HG02678 (cell line): Measurements from ENCODE around the gene FARS2.

Experiments used
- ATAC-seq: cut with Tn5 transposase; IDR thresholded peaks from one replicate; pipeline ENCODE4 v1.9.1; 2021; ENCODE audit warnings: mild to moderate bottlenecking, moderate library complexity; ENCODE audit not compliant: unreplicated experiment

FARS2 gene

DNA sequence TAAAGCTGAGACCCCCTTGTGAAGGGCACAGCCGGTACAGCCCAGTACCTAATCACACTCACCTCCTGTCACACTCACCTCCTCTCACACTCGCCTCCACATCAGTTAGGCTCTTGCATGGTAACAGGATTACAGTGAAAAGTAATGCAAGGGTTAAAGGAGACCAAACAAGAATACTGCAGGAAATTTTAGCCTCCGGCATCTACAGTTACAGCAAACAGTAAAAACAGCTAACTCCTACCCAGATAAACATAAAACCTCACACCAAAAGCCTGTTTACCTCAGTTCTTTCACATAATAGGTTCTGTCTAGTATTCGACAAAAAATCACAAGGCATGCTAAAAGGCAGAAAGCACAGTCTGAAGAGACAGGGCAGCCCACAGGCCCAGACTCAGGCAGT is 55.6 kb downstream of the FARS2 start:
- ATAC-seq = no peak

DNA sequence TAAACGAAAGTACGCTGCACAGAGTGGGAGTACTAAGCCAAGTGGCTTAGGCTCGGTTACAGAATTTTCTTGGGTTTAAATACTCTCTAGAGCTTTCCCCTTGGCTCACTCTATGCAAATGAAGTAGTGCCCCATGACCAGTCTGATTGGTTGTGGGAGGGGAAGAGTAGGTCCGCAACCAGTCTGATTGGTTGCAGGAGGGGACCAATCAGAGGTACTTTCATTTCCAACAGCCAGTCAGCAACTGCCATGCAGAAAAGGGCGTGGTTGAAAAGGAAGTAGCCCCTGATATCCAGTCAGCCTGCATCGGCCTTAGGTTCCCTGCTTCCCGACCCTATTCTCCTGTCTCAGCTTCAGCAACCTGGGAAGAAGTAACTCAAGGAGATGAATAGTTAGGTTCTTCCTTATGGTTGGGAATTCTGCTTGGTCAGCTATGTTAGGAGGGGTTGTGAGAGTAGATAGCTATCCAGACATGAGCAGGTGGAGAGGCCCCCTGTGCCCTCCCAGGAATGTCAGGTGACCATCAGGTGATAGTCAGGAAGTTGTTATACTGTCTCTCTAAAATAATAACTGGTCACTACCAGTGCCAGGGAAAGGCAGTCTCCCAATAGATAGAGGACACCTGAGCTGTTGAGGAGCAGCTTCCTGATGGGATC is 57.4 kb downstream of the FARS2 start:
- ATAC-seq = no peak

DNA sequence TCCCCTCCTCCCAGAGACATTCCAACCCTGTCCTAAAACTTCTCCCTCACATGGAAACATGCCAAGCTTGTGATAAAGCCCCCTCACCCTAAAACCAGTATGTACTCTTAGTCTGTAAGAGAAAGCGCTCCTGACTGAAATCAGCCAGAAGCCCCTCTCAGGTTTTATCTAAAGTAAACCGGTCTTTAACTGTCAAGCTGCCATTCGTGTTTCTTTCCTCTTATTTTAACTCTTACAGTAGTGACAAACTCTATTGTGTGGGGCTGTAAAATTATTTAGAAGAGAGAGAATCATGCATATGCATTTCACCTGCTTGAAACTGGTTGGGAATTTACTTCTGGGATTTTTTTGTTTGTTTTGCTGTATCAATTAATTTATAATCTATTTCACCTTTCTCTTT is 62.7 kb downstream of the FARS2 start:
- no peak for ATAC-seq

DNA sequence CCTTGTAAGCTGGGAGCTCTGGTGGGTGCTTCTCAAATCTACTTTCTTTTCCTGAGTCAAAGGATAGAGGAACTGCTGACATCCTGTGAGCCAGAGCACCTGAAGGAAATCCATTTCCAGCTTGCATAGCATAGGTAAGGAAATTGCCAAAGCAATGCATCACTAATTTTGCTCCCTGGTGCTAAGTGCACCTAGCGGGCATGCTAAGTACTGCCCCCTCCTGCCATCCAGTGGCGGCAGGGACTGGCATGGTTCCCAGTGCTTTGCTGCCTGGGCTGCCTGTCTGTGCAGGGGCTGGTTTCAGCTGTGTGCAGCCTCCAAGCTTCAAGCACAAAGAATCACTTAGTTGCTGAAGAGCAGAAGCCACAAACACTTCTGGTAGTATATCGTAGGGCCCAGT is 63.9 kb downstream of the FARS2 start:
- ATAC-seq = no peak

DNA sequence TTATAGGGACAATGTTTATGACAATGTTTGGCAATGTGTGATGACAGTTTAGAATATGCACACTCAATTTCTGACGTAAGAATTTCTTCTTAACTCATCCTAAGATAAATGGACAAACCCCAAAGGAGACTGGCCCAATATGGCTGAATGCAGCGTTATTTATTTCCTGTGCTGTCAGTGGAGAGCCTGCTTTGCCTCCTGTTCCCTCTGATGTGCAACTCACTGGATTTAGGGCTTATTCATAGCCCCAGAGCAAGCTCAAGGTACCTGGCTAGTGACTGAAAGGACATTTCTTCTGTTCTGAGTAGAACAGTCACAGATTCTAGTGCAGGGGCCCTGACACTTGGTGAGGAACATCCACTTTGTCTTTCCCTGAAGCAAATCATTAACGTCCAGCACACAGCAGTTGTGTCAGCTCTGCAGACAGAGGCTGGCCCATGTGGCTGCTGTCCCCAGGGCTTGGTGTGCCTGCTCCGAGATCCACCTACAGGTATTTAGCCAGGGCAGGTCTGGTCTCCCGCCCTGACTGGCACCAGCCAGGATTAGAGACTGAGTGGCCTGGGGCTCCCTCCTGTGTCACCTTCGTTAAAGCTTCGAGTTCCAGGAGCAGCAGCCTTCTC is 64.8 kb downstream of the FARS2 start:
- no peak for ATAC-seq

DNA sequence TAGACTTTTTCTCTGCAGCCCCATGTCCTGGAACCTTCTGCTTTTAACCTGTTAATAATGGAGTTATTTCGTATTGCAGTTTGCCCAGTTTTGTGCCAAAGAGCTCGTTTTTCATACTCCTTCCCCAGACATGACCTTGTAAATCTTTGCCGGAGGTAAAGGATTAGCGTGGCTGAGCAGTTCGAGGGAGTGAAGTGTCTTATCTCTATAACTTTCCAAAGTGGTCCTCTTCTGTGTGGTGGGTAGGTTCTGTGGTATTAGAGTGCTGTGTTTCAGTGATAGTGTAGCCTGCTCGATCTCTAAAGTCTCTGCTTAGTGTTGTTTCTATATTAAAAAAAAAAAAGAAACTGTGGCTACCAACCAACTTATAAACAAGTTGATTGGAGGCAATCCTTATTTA is 67.5 kb downstream of the FARS2 start:
- no peak for ATAC-seq

DNA sequence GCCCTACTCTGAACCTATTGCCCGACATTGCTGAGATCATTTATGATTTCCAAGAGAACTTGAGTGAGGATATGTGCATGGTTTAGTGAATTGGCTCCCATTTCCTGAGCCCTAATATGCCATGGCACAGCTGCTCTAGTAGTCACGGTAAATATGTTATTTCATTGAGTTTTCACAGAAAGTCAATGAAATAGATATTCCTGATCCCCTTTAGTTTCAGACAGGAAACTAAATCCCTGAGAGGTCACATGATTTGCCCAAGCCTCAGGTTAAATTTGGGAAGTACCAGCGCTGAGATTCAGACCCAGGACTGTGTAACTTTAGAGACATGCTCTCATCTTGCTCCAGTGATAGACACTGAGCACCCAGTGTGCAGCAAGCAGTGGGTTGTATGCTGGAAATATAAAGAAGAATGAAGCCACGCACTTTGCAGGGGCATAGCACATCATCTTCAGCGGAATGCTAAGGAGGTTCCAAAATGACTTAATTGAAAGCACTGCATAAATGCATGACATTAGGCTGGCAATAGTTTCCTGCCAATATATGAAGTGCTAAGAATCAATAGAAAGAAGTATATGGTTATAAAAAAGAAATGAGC is 70.6 kb downstream of the FARS2 start:
- ATAC-seq = no peak

DNA sequence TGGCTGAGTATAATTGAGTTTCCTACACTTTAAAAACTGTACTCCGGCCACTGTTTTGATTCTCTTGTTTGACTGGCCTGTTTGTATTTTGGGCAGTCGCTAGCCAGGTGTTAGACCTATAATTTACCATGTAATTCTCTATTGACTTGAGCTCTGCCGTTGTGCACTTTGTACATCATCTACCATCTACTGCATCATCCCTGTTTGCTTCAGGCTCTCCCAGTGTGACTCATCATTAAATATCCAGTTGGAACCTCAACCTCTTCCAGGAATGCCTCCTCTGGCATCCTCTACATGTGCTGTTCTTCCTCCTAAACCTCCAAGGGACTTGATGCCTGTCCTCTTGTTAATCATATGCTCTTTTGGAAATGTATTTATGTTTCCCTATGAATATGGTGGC is 72.3 kb downstream of the FARS2 start:
- no peak for ATAC-seq

DNA sequence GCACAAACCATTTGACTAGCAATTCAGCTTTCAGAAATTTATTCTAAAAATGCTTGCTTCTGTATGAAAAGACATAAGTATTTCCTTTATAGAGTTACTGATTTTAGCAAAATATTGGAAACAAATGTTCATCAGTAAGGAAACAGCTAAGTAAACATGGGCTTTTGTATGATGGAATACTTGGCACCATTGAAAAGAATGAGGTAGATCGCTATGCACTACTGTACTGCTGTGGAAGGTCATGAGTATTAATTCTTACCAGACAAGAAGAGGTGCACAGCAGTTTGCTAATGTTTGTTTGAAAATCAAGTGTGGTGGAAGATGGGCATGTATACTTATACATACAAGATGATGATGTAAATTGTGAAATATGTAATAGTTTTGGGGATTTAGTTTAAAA is 73.0 kb downstream of the FARS2 start:
- ATAC-seq = no peak

DNA sequence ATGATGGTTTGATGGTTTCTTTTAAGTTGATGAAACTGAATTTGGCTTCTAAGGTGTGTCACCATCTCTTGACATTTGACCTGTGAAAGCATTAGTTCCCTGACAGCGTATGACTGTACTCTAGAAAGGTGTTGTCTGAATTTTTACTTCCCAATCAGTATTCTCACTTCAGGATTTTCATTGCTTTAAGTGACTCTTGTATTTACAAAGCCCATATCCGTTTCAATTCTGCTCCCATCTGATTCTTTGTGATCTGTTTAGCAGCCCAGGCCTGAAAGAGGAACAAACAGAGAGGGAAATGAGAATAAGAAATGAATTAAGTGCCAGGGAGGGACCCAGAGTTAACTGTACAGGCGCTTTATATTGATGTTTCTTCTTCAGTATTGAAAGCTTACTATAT is 73.7 kb downstream of the FARS2 start:
- no peak for ATAC-seq

DNA sequence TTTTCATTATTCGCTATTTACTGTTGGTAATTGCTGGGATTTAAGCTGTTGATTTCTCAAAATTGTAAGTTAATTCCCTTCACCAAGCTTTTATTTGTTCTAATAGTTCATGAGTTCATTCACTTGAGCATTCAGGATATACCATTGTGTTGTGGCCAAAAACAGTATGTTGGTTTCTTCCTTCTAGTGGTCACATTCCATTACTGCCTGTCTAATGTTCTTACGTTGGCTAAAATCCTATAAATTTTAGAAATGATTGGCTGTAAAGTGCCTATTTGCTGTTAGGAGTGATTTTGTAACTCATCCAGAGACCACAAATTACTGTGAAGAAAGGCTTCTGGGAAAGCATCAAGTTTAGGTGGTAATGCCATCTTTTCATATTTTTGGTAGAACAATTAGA is 76.3 kb downstream of the FARS2 start:
- ATAC-seq = no peak

DNA sequence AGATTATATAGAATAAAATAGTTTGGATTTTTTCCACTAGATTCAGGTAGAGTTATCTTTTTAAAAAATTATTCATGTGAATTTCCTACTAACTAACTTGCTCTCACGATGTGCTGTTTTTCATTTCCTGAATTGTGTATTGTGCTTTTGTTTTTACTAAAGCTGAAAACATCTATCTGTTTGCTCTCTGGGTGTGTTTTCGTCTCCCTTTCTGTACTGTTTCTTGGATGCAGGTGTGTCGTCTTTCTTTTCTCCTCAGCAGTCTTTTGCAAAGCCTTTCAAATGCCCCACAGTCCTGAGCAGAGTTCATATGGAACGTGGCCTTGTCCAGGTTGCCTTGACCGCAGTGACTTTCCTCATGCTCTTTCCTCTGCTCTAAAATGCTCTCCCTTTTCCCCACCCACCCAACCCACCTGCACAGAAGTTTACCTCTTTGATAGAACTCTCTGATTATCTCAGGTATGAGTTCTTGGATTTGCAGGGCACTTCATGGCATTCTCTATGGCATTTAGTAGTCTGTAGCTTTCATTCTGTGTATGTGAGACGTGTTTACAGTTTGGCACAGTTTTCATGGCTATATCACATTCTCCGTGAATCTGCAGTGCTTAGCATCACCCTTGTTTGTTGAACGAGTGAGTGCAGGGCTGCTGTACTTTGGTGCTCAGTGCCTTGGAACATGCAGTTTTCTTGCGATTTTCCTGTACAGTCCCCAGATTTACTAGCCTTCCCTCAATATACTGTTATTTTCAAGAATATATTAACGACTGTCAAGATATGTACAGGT is 77.1 kb downstream of the FARS2 start:
- no peak for ATAC-seq

DNA sequence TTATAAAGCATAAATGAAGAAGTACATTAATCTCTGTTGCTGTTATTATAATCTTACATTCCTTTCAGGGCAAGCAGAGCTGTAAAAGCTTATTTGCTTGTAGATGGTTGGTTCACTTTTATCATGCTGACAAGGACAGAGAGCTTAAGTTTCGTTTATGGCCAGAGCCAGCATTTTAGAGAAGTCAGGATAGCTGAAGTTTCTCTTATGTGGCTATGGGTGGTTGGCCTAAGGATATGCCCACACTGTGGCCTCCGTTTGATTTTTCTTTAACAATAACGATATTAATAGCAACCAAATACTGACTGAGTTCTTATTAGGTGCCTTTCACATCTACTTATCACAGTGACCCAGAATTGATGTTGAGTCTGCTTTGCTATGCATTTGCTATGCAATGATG is 78.5 kb downstream of the FARS2 start:
- no peak for ATAC-seq

DNA sequence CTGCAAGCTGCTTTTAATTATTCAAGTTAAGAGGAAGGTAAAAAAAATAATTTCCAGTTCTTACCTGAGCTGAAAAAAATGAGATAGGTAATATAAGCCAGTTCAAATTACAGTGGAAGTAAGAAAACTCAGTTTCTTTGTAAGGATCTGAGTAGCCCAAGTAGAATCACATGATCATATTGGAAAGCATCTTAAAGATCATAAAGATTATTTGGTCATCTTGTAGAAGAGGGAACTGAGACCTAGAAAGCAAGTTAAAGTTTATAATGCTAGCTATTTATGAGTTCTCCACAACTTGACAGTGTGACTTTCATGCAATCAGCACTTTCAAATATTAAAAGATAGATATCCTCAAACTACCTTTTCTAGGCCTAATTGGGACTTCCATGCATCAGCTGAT is 80.5 kb downstream of the FARS2 start:
- ATAC-seq = no peak

DNA sequence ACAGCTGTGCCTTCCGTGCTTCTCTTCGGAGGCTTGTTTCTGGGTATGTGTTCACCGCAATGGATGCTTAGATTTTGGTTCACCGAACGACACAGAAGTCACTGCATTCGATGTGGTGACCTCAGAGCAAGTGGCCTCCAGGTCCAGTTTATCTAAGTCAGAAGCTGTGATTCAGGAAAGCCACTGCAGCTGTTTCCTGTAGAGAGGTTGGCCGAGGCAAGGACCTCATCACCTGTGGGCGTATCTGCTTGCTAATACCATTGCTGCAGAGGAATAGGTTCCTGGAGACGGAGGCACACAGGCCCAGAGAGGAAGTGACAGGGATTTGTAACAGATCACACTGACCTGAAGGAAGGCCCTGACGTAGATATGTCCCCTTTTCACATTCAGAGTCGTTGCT is 82.7 kb downstream of the FARS2 start:
- no peak for ATAC-seq

DNA sequence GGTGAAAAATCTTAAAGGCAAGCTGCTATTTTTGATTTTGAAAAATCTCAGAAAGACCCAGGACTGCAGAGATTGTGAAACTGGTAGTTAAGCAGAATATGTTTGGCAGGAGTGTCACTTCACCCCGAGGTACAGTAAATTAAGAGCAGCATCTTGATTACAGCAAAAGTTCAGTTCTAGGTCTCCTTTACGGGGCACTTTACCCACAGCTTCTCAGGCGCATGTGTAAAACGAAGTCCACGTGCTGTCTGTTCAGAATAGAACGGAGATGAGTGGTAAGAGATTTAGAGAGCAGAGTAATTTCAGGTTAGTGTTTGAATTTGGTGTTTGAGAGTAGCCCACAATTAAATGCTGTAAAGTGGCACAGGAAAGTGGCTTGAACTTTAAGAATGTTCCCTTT is 84.0 kb downstream of the FARS2 start:
- no peak for ATAC-seq

DNA sequence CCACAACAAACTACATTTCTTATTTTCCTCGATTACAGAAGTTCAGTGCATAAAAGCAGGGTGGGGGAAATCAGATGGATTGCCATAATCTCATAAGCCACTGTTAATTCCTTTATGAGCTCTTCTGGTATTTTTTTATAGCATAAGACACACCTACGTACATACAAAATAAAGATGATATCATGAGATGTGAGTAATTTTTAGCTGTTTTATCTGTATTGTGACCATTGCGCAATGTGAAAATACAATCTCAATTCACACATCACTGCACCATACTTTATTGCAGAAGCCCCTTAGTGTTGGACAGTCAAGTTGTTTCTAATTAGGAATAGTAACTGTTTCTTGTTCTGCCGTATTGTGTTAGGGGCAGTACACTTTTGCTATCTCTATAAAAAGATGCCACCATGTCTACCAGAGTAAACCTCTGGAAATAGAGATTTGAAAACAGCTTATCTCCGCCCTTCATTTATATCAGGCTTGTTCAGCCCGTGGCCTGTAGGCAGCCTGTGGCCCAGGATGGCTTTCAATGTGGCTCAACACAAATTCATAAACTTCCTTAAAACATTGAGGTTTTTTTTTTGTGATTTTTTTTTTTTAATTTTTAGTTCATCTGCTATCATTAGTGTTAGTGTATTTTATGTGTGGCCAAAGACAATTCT is 90.4 kb downstream of the FARS2 start:
- ATAC-seq = no peak

DNA sequence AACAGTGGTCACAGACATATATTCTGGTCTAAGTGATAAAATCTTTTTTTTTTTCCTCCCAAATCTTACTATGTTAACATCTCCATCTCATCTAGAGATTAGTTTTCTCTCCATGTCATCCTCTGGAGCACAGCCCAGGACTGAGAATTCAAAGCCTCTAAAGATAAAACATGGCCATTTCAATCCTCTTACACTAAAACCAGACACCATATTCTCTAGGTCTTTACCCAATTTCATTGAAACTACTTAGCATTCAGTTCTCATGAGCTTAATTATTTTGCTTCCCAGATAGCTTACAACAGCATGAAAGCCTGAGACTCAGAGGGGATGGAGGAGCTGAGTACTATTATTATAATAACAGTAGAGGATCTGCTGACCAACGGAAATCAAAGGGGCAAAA is 92.7 kb downstream of the FARS2 start:
- no peak for ATAC-seq

DNA sequence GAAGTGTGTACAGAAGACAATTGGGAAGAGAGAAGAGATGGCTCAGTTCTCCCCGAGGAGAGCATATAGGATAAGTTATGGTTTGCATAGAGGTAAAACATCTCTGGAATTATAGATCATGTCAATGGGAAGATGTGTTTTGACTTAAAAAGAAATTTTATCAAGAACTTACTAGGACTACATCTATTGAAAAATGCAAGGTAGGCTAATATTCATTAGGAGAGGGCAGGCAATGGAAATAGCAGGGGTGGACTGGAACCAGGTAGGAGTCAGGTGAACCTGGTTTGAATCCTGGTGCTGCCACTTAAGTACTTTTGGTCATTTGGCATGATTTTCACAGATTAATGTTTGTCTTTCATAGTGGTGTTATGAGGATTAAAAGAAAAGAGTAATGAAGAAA is 96.2 kb downstream of the FARS2 start:
- no peak for ATAC-seq

DNA sequence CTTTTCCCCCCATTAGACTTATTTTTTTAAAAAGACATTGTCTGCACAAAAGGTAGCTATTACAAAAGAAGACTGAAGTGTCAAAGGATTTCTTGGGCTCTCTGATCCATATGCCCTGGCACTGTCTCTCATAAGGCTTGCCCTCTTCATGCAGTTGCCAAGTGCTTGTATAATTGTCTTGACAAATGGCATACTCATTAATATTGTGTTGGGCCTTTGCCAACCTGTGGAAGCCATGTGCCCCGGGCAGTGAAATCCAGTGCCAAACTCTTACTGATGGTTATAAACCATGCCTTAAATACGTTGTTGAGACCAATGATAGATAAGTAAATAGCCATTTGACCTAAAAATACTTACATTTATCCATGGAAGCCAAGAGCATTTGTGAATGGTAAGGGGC is 98.1 kb downstream of the FARS2 start:
- no peak for ATAC-seq

DNA sequence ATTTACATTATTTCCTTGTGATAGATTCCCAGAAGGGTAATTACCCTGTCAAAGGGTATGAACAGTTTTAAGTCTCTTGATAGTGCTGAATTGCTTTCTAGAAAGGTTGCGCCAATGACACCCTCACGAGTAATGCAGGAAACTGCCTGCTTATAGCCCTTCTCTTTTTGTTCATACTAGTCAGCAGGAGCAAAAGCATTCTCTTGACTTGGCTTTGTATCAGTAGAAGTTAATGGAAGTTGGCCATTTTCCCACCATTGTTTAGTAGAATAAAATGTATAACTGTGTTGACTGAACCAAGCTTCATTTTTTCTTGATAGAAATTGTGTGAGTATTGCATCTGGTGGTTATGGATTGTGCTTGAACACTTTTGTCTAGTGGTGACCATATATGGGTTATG is 100.1 kb downstream of the FARS2 start:
- ATAC-seq = no peak
